Breast epithelium (tissue), 4 donors: Measurements from ENCODE around the gene SLC51A. TPM values are rescaled to one million over a fixed set of nuclear protein-coding genes. Genes with fewer than 3 reads are reported as not detected.

ENCODE experiments used
- DNase-seq, 2 donors: peaks; one replicate each; pipeline ENCODE4 v3.0.0-alpha.2; 2019; ENCODE audit warnings: low spot score in 2 of 2
- H3K27ac ChIP-seq, 2 donors: fragments of 200-600 bp; sonication (generic) in 1 of 2; one replicate each; pipeline ENCODE4 v1.5.1; 2016 to 2019; ENCODE audit warnings: mild to moderate bottlenecking in 1 of 2
- H3K27me3 ChIP-seq, 2 donors: fragments of 200-600 bp; sonication (generic) in 1 of 2; one replicate each; pipeline versions ENCODE4 v1.5.1 to v1.6.0; 2017 to 2019; ENCODE audit warnings: control low read depth in 1 of 2, mild to moderate bottlenecking in 1 of 2
- H3K36me3 ChIP-seq: fragments of 200-600 bp; one replicate; pipeline ENCODE4 v1.5.1; 2019
- H3K4me1 ChIP-seq, 2 donors: fragments of 200-600 bp; sonication (generic); one replicate each; pipeline ENCODE4 v1.5.1; 2016 to 2019; ENCODE audit warnings: control low read depth in 1 of 2
- H3K4me3 ChIP-seq, 3 donors: fragments of 200-600 bp; sonication (generic); 1 replicate in 2 of 3; 2 replicates in 1 of 3; pipeline ENCODE4 v1.5.1; 2016 to 2019; ENCODE audit warnings: mild to moderate bottlenecking in 3 of 3, moderate library complexity in 2 of 3
- H3K9me3 ChIP-seq, 2 donors: fragments of 200-600 bp; sonication (generic) in 1 of 2; one replicate each; pipeline ENCODE4 v1.5.1; 2016 to 2019; ENCODE audit warnings: control low read depth in 1 of 2
- POLR2A ChIP-seq: fragments of 450-650 bp; IDR thresholded peaks from one replicate; pipeline ENCODE4 v1.6.1; 2016; ENCODE audit warnings: antibody characterized with exemption, mild to moderate bottlenecking, moderate library complexity
- POLR2AphosphoS5 ChIP-seq, 3 donors: sonication (generic); formaldehyde crosslinking; IDR thresholded peaks; one replicate each; pipeline ENCODE4 v1.6.1; 2017; ENCODE audit warnings: antibody characterized with exemption in 3 of 3
- intact Hi-C: fragments of 100-400 bp; cut with DNase I; formaldehyde crosslinking; loops from one replicate; pipeline ENCODE4 v1.15.1; 2023; ENCODE audit warnings: low total_unique reads
- total RNA-seq, 3 donors: library from RNA; depleted of rRNA; stranded (reverse); fragments of >200 nt; gene quantifications; one replicate each; pipeline ENCODE4 v1.1.0, GENCODE V29; 2016
- TF ChIP-seq, protein P1 (sequence below), 3 donors: fragments of 450-650 bp; IDR thresholded peaks; one replicate each; pipeline ENCODE4 v1.5.1; 2016 to 2017; ENCODE audit warnings: antibody characterized with exemption in 3 of 3, mild to moderate bottlenecking in 3 of 3, moderate library complexity in 3 of 3

Gene SLC51A
- total RNA-seq, 3 donors from 2014 or later = not detected

DNA sequence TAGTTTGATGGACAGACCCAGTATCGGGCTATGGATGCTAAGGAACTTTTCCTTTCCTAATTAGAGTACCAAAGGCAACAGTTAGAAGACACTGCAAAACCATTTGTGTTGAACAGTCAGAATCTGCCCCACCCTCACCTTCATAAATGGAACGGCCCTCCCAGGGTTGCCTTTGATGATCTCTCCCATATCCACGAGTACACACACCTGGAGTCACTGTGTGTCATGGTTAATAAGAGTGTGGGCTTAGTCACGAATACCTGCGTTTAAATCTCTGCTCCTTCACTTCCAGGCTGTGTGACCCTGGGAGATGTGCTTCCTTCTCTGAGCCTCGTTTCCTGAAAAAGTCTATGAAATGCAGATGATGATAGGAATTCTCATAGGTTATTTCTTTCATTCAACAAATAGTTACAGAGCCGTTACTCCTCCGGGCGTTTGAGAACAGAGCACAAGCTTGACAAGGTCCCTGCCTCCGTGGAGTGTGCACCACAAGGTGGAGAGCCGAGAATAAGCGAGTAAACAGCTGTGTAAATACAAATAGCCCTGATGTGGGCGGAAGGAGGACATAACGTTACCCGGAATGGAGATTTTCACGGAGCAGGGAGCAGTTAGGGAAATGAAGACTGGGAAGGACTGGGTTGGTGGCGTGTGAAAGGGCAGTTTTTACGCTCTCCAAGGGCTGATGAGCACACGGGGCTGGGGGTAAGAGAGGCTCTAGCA lies 6.7 kb downstream of the SLC51A start:
- intact Hi-C loops = no loop called here
- no peaks in the 10 kb centered on the region for H3K36me3 ChIP-seq
- H3K4me3 ChIP-seq = no peak overlapping the region
- H3K9me3 ChIP-seq = no peaks in the 10 kb centered on the region
- no peak for DNase-seq
- H3K27me3 ChIP-seq = no peaks in the 10 kb centered on the region
- H3K4me1 ChIP-seq = no peaks in the 10 kb centered on the region
- TF ChIP-seq, protein P1, sequence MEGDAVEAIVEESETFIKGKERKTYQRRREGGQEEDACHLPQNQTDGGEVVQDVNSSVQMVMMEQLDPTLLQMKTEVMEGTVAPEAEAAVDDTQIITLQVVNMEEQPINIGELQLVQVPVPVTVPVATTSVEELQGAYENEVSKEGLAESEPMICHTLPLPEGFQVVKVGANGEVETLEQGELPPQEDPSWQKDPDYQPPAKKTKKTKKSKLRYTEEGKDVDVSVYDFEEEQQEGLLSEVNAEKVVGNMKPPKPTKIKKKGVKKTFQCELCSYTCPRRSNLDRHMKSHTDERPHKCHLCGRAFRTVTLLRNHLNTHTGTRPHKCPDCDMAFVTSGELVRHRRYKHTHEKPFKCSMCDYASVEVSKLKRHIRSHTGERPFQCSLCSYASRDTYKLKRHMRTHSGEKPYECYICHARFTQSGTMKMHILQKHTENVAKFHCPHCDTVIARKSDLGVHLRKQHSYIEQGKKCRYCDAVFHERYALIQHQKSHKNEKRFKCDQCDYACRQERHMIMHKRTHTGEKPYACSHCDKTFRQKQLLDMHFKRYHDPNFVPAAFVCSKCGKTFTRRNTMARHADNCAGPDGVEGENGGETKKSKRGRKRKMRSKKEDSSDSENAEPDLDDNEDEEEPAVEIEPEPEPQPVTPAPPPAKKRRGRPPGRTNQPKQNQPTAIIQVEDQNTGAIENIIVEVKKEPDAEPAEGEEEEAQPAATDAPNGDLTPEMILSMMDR (IDR thresholded peaks at IDR 0.05) = no peak
- H3K27ac ChIP-seq = no peak overlapping the region

DNA sequence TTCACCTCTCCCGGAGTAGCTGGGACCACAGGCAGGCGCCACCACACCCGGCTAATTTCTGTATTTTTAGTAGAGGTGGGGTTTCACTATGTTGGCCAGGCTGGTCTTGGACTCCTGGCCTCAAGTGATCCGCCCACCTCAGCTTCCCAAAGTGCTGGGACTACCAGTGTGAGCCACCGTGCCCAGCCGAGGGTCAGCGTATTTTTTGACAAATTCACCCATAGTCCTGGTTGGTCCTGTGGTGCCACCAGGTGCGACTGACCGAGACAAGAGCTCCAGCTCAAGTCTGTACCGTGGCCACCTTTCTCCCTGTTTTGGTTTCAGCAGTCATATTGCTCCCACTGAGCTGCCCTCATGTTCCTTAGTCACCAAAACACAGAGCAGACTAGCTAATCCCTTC lies 8.8 kb downstream of the SLC51A start:
- Histone ChIP-seq H3K4me1 (no peaks in the 10 kb centered on the region), H3K9me3 (no peaks in the 10 kb centered on the region), H3K36me3 (no peaks in the 10 kb centered on the region), H3K4me3 (no peak overlapping the region), H3K27ac (no peak overlapping the region), H3K27me3 (no peaks in the 10 kb centered on the region)
- intact Hi-C loops = no loop called here
- no peak for DNase-seq
- TF ChIP-seq, protein P1 (IDR thresholded peaks at IDR 0.05) = no peak
- TF ChIP-seq POLR2A (no peak), POLR2AphosphoS5 (IDR thresholded peaks at IDR 0.05) (no peak)

DNA sequence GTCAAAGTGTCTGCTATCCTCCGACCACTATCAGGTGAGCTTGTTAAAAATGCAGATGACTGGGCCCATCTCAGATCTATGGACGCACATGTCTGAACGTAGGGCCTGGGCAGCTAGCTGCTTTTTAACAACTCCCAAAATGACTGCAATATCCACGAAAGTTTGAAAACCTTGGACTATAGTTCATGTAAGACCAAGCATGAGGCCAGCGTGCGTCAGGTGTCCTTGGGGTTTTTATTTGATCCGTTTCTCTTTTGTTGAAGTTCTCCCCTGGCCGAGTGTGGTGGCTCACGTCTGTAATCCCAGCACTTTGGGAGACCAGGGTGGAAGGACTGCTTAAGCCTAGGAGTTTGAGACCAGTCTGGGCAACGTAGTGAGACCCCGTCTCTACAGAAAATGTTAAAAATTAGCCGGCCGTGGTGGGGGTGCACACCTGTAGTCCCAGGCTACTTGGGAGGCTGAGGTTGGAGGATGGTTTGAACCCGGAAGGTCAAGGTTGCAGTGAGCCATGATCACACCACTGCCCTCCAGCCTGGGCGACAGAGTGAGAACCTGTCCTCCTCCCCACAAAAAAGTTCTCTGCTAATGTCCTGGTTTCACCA lies 9.5 kb downstream of the SLC51A start:
- intact Hi-C loops = no loop called here
- no peaks in the 10 kb centered on the region for H3K4me1 ChIP-seq
- no peak overlapping the region for H3K4me3 ChIP-seq
- no peak for DNase-seq
- H3K27me3 ChIP-seq = no peaks in the 10 kb centered on the region
- H3K9me3 ChIP-seq = no peaks in the 10 kb centered on the region
- no peak for TF ChIP-seq POLR2A
- TF ChIP-seq POLR2AphosphoS5 (IDR thresholded peaks at IDR 0.05) = no peak
- TF ChIP-seq, protein P1 (IDR thresholded peaks at IDR 0.05) = no peak
- no peak overlapping the region for H3K27ac ChIP-seq
- H3K36me3 ChIP-seq = no peaks in the 10 kb centered on the region

DNA sequence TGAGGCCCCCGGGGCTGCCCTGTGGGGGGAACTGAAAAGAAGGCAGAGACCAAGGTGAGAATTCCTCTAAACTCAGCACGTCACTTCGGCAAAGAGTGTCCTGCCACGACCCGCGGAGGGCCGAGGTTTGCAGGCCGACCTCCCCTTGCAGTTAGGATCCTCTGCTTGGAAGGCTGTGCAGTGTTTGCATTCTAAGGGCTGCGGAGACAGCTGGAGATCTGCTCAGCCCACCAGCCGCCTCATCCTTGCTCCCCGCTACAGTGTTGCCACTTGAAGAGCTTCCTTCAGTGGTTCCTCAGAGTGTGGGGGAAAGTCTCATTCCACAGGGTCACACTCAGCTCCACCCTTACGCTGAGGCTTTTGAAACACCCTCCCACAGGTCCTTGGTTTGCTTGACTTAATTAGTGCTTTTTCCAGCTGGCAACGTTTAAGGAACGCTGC lies 10.8 kb downstream of the SLC51A start:
- Histone ChIP-seq H3K4me3 (peak overlapping the region in 2 of 3 donors; percentile 1 to 54), H3K36me3 (no peaks in the 10 kb centered on the region), H3K27ac (no peak overlapping the region), H3K27me3 (no peaks in the 10 kb centered on the region), H3K9me3 (no peaks in the 10 kb centered on the region), H3K4me1 (no peaks in the 10 kb centered on the region)
- intact Hi-C loops = no loop called here
- TF ChIP-seq, protein P1 (IDR thresholded peaks at IDR 0.05) = no peak
- no peak for TF ChIP-seq POLR2A
- TF ChIP-seq POLR2AphosphoS5 (IDR thresholded peaks at IDR 0.05) = no peak
- DNase-seq = no peak
